GM12873 (cell line): ENCODE measurements around the gene GRIN2A.

Source experiments
- CTCF ChIP-seq: IDR thresholded peaks from 2 replicates; pipeline ENCODE4 v1.5.1; 2012; ENCODE audit warnings: low read depth, mild to moderate bottlenecking, moderate library complexity, low read length, control low read depth; ENCODE audit not compliant: insufficient read depth; ENCODE audit errors: missing control alignments

Gene GRIN2A

GRCh38 chr16:9868606-9869149, 313.6 kb downstream of the GRIN2A start:
- no peak for TF ChIP-seq CTCF

GRCh38 chr16:9867176-9867575, 315.1 kb downstream of the GRIN2A start:
- no peak for TF ChIP-seq CTCF

DNA sequence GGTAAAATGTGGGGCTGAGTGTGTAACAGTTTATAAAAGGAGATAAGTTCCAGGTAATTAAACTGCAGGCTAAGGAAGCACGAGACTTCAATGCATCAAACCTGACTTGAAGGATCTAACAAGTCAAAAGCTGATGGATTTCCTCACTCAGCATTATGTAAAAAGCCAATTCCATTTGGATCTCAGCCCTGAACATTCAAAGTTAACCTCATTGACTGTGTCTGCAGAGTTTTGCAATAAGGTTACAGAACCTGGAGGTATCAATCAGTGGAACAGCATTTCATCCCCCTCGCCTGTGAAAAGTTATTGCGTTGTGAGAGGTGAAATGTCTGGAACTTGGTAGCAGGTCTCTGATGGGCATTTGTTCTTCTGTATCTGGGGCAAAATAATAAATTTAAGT, 317.8 kb downstream of the GRIN2A start:
- no peak for TF ChIP-seq CTCF

GRCh38 chr16:9862327-9862726, 319.9 kb downstream of the GRIN2A start:
- TF ChIP-seq CTCF = no peak

- TF ChIP-seq CTCF = no peak
Observed at GRCh38 chr16:9860876-9861275, 321.4 kb downstream of the GRIN2A start.

GRCh38 chr16:9859701-9860327, 322.4 kb downstream of the GRIN2A start:
- no peak for TF ChIP-seq CTCF

GRCh38 chr16:9854675-9855074, 327.6 kb downstream of the GRIN2A start:
- TF ChIP-seq CTCF = no peak
